ENCODE results near the gene SH3BP4.

- TF ChIP-seq FOXP2 (optimal IDR thresholded peaks at IDR 0.05; ENCODE audit: control extremely low read depth, extremely low read length, insufficient read depth) (no peak), EZH2 (IDR thresholded peaks at IDR 0.05) (no peak)
These were observed 151.1 kb downstream of the SH3BP4 start for GRCh38 chr2:235102896-235103295.
